Measurements from ENCODE around the gene PPARD. TPM values are rescaled to one million over a fixed set of nuclear protein-coding genes. Genes with fewer than 3 reads are reported as not detected.
"Not testable (repeated sequence)": the region's sequence is repeated elsewhere in the genome, so short reads cannot be mapped to it uniquely, and the experiment has no call there.

PPARD gene
- total RNA-seq, 1 donor from 2014 or later: 15.1 TPM

- intact Hi-C loops (cut with micrococcal nuclease): no loop called here
- ATAC-seq (no peak), DNase-seq (no peak)
These were observed 77.6 kb downstream of the PPARD start for GRCh38 chr6:35419961-35420360.

- ATAC-seq (no peak), DNase-seq (no peak)
- intact Hi-C loops (cut with micrococcal nuclease): no loop called here
These were observed 82.9 kb downstream of the PPARD start for GRCh38 chr6:35425284-35425683.

GRCh38 chr6:35426074-35426473 lies 83.7 kb downstream of the PPARD start:
- ATAC-seq: peak; percentile 57

GRCh38 chr6:35427435-35427834 lies 85.1 kb downstream of the PPARD start:
- DNase-seq (no peak), ATAC-seq (no peak)
- intact Hi-C loops (cut with micrococcal nuclease): no loop called here

More at GRCh38 chr6:35426074-35426473, 83.7 kb downstream of the PPARD start:
- no peak for DNase-seq
- intact Hi-C loops (cut with micrococcal nuclease): no loop called here

DNA sequence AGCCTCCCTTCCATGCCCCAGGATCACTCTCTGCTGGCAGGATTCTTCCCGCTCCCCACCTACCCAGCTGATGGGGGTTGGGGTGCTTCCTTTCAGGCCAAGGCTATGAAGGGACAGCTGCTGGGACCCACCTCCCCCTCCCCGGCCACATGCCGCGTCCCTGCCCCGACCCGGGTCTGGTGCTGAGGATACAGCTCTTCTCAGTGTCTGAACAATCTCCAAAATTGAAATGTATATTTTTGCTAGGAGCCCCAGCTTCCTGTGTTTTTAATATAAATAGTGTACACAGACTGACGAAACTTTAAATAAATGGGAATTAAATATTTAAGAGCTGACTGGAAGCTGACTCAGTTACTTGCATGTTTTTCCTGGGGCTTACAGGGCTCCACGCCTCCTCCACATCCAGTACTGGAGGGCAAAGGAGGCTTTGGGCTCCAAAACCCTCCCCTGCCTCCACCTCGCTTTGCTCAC lies 85.5 kb downstream of the PPARD start:
- no peak for ATAC-seq
- intact Hi-C loops (cut with micrococcal nuclease): no loop called here
- no peak for DNase-seq

DNA sequence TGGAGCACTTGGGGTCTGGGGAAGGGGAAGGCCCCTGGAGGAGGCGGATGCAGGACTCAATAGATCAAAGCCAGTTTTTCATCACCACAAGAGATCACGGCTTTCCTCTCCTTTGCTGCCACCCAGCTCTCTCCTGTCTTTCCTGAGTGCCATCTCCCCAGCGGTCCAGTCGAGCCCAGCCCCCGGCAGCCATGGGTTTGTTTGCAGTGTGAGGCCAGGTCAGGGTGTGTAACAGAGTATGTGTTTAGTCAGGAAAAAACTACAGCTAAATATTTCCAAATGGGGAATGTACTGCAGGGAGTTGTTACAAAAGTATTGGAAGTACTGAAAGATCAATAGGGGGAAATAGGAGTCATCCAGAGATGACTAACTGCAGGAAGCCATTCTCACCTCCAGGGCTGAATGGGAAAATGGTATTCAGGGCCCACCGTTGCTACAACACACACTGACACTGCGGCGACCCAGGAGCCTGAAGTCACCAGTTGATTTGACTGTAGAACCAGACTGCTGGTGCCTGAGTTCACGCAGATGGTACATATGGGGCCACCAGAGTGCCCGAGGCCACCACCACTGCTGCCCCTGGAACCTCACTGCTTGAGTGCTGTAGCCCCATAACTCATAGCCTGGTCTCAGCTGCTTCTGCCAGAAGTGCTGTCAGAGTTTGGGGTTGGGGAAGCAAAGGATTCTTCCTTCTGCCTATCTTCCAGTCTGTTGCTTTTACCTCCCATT lies 86.2 kb downstream of the PPARD start:
- DNase-seq (no peak), ATAC-seq (no peak)
- intact Hi-C loops (cut with micrococcal nuclease): no loop called here

GRCh38 chr6:35429463-35429862 lies 87.1 kb downstream of the PPARD start:
- DNase-seq: no peak
- intact Hi-C loops (cut with micrococcal nuclease): no loop called here
- no peak for ATAC-seq

DNA sequence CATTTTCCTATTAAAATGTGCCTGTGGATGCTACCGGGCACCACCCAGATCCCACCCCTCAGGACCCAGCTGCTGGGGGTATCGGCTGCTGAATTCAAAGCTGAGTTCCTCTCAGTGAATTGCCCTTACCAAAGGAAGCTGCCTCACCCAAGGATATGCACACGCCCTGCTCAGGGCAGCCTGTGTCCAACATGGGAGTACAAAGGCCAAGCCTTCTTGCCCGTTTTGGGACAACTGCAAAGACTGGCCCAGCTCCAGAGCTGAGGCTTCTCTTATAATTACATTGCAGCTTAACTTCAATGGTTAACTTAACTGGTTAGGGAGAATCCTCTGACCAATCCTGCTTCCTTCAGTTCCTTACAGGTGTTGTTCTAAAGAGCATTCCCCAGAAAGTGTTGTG lies 89.9 kb downstream of the PPARD start:
- ATAC-seq (no peak), DNase-seq (no peak)

DNA sequence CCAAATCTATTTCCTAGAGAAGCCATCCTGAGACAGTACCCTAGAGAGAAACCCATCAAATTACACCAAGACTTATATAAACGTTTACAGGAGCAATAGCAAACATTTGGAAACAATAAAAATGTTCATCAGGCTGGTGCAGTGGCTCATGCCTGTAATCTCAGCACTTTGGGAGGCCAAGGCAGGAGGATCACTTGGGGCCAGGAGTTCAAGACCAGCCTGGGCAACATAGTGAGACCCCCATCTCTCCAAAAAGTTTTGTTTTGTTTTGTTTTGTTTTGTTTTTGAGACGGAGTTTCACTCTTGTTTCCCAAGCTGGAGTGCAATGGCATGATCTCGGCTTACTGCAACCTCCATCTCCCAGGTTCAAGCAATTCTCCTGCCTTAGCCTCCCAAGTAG lies 90.3 kb downstream of the PPARD start:
- intact Hi-C loops (cut with micrococcal nuclease); DNase-seq; ATAC-seq: not testable (repeated sequence)

More for the DNA sequence above, 89.9 kb downstream of the PPARD start:
- intact Hi-C loops (cut with micrococcal nuclease): no loop called here

GRCh38 chr6:35435074-35435837 lies 92.9 kb downstream of the PPARD start:
- intact Hi-C loops (cut with micrococcal nuclease): no loop called here
- DNase-seq (peak; percentile 71), ATAC-seq (peak; percentile 88)

GRCh38 chr6:35436071-35436857 lies 93.9 kb downstream of the PPARD start:
- no peak for DNase-seq
- intact Hi-C loops (cut with micrococcal nuclease): no loop called here
- no peak for ATAC-seq

DNA sequence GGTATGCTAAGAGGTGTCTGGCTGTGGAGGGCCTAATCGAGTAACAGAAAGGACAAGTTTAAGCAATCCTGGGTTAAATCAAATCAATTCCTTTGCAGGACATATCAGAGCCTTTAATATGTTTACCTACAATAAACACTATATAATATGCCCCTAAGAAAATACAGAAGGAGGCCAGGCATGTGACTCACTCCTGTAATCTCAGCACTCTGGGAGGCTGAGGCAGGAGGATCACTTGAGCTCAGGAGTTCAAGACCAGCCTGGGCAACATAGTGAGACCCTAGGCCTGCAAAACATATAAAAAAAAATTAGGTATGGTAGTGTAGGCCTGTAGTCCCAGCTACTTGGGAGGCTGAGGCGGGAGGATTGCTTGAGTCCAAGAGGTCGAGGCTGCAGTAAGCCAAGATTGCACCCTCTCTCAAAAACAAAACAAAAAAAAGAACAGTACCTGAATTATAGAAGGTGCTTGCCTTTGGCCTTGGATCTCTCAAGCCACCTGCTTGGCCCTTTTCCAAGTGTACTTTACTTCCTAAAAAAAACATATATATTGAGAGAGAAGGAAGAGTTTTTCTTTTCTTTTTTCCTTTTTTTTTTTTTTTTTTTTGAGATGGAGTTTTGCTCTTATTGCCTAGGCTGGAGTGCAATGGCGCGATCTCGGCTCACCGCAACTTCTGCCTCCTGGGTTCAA lies 96.2 kb downstream of the PPARD start:
- DNase-seq; intact Hi-C loops (cut with micrococcal nuclease); ATAC-seq: not testable (repeated sequence)

DNA sequence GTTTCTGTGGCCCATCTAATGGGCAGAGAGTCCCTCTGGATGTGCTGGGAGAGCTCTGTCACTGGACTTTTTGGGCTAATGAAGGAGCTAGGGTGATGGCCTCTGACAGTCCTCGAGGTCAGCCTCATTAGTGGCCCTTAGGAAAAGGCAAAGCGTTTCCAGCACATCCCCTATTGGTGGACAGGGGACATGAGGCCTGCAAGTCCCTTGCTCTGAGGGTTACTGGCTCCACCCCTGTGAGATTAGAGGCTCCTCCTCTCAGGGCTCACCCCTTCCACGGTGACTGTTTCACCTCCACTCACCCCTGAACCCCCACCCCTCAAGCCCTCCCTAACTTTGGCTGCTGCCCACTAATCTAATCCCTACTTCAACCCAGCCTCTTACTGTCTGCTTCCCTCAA lies 97.0 kb downstream of the PPARD start:
- intact Hi-C loops (cut with micrococcal nuclease): no loop called here
- no peak for ATAC-seq
- no peak for DNase-seq

DNA sequence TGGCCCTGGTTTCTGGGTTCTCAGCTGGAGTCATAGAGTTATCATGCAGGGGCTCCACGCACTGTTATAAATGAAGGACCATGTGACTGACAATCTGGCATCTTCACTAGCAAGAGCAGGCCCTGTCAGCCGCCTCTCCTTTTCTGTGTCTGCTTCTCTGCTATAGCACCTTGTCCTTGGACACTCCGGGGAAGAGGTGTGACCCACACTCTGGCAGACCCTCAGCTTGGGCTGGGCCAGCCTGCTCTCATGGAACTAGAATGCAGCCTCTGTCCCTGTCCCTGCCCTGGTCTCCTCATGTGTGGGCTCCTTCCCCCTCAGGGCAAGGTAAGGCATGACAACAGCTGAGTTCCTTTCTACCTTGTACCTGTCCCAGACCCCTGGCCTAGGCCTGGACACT lies 98.8 kb downstream of the PPARD start:
- intact Hi-C loops (cut with micrococcal nuclease): no loop called here
- DNase-seq (no peak), ATAC-seq (peak; percentile 94)

DNA sequence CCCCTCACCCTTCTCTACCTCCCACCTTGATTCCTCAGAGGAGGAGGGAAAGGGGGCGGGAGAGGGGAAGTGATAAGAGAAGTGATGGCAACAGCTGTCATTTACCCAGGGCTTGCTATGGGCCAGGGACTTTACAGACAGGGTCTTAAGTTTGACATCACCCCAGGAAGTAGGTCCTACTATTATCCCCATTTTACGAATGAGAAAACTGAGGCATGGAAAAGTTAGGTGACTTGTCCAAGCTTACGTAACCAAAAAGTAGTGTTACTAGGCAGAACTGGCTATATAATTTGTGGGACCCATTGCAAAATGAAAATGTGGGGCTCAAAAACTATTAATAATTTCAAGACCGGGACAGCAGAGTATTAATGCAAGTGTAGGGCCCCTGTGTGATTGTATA lies 99.3 kb downstream of the PPARD start:
- DNase-seq (no peak), ATAC-seq (no peak)
- intact Hi-C loops (cut with micrococcal nuclease): no loop called here

DNA sequence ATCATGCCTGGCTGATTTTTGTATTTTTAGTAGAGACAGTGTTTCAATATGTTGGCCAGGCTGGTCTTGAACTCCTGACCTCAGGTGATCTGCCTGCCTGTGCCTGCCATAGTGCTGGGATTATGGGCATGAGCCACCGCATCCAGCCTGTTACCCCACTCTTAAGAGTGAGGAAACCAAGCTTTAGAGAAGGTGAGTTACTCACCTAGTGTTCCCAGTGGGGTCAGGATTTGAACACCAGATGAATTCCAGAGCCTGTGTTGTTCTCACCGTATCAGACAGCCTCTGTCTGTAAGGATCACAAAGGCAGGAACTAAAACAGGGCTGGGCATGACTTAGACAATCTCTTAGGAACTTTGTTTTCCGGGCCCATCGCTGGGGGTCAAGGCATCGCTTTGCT lies 100.3 kb downstream of the PPARD start:
- ATAC-seq (no peak), DNase-seq (no peak)
- intact Hi-C loops (cut with micrococcal nuclease): no loop called here

- intact Hi-C loops (cut with micrococcal nuclease): no loop called here
- no peak for ATAC-seq
These were observed 101.1 kb downstream of the PPARD start for GRCh38 chr6:35443341-35444030.

DNA sequence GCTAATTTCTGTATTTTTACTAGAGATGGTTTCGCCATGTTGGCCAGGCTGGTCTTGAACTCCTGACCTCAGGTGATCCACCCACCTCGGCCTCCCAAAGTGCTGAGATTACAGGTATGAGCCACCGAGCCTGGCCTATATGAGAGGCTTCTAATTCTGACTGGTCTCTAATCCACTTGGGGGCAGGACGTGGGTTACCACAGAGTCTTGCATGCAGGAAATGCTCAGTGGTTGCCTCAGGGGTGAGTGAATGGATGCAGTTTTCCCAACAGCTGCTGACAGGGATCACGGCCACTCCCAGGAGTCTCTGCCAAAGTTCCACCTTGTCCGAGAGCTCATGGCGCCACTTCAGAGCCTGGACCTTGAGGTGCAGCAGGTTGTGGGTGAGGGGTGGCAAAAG lies 103.3 kb downstream of the PPARD start:
- intact Hi-C loops (cut with micrococcal nuclease): loop anchor here (5.0 kb wide), 1 partner anchor 103 kb away; the partner anchor contains the start of gene PPARD
- ATAC-seq: no peak

More at GRCh38 chr6:35443341-35444030, 101.1 kb downstream of the PPARD start:
- DNase-seq: no peak

More for the DNA sequence above, 103.3 kb downstream of the PPARD start:
- DNase-seq: no peak

All from left ventricle myocardium superior (tissue), 1 donor.